DOHH2 (cell line): ENCODE data around the gene ANP32A.

Experiments
- H3F3A ChIP-seq: fragments of 200-600 bp; sonication (generic), shearing (Covaris generic); 2 replicates; pipeline ENCODE4 v1.6.0; 2016; ENCODE audit warnings: antibody characterized with exemption, mild to moderate bottlenecking; ENCODE audit not compliant: control insufficient read depth, insufficient read depth
- H3K27ac ChIP-seq: fragments of 200-600 bp; sonication (generic); 2 replicates; pipeline ENCODE4 v1.5.1; 2014; ENCODE audit warnings: low read depth, mild to moderate bottlenecking, low read length, moderate library complexity
- H3K27me3 ChIP-seq: fragments of 200-600 bp; sonication (generic); 2 replicates; pipeline ENCODE4 v1.6.1; 2014; ENCODE audit warnings: mild to moderate bottlenecking, low read length, mixed read lengths; ENCODE audit not compliant: control insufficient read depth
- H3K36me3 ChIP-seq: fragments of 200-600 bp; sonication (generic); 2 replicates; pipeline ENCODE4 v1.6.1; 2014; ENCODE audit warnings: mild to moderate bottlenecking, low read length, moderate library complexity, mixed read lengths; ENCODE audit not compliant: control insufficient read depth
- H3K4me1 ChIP-seq: fragments of 200-600 bp; sonication (generic); 2 replicates; pipeline ENCODE4 v1.6.1; 2014; ENCODE audit warnings: mild to moderate bottlenecking, low read length, mixed read lengths; ENCODE audit not compliant: control insufficient read depth
- H3K4me2 ChIP-seq: fragments of 200-600 bp; sonication (generic); 2 replicates; pipeline ENCODE4 v1.6.0; 2014; ENCODE audit warnings: mild to moderate bottlenecking, low read length, moderate library complexity
- H3K4me3 ChIP-seq: fragments of 200-600 bp; sonication (generic); 2 replicates; pipeline ENCODE4 v1.5.1; 2014; ENCODE audit warnings: mild to moderate bottlenecking, low read length, mixed read lengths
- H3K79me2 ChIP-seq: fragments of 200-600 bp; sonication (generic); 2 replicates; pipeline ENCODE4 v1.6.1; 2014; ENCODE audit warnings: mild to moderate bottlenecking, low read length, mixed read lengths; ENCODE audit not compliant: control insufficient read depth
- H3K9me2 ChIP-seq: fragments of 200-600 bp; sonication (generic); replicated peaks from 2 replicates; pipeline ENCODE4 v1.6.1; 2014; ENCODE audit warnings: mild to moderate bottlenecking, low read length, mixed read lengths; ENCODE audit not compliant: control insufficient read depth
- H3K9me3 ChIP-seq: fragments of 200-600 bp; sonication (generic); 2 replicates; pipeline ENCODE4 v1.6.1; 2014; ENCODE audit warnings: antibody characterized with exemption, low read length, mixed read lengths; ENCODE audit not compliant: control insufficient read depth, insufficient read depth
- H4K20me1 ChIP-seq: fragments of 200-600 bp; sonication (generic); 2 replicates; pipeline ENCODE4 v1.6.0; 2014; ENCODE audit warnings: low read depth, mild to moderate bottlenecking, antibody characterized with exemption, low read length, moderate library complexity; ENCODE audit not compliant: control insufficient read depth, insufficient read depth
- EZH2phosphoT487 ChIP-seq: fragments of 200-600 bp; sonication (generic); IDR thresholded peaks from 2 replicates; pipeline ENCODE4 v1.6.1; 2017; ENCODE audit warnings: borderline replicate concordance, mild to moderate bottlenecking, antibody characterized with exemption, low read length, moderate library complexity, mixed read lengths
- TF ChIP-seq, protein P1 (sequence below): fragments of 200-600 bp; sonication (generic); IDR thresholded peaks from one replicate; pipeline ENCODE4 v1.5.1; 2014; ENCODE audit warnings: antibody characterized with exemption, mild to moderate bottlenecking, low read depth, low read length; ENCODE audit not compliant: poor library complexity, severe bottlenecking

The ANP32A gene

DNA sequence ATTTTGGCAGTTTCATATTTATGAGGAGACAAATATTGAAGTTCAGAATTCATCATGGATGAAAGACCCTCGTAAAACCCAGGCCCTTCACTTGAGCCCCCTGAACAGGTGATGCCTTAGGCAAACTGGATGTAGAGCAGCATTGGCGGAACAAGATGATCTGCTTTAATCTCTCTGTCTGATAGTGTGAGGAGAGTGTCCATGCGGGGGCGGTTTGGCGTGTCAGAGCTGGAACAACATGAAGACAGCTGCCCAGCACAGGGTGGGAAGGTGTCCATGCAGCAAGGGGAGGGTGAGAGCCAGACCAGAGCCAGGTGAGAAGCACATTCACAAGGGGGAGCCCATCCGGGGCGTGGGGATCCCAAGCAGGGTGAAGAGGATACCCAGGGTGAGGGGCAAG lies 31.8 kb upstream of the ANP32A start:
- TF ChIP-seq, protein P1, sequence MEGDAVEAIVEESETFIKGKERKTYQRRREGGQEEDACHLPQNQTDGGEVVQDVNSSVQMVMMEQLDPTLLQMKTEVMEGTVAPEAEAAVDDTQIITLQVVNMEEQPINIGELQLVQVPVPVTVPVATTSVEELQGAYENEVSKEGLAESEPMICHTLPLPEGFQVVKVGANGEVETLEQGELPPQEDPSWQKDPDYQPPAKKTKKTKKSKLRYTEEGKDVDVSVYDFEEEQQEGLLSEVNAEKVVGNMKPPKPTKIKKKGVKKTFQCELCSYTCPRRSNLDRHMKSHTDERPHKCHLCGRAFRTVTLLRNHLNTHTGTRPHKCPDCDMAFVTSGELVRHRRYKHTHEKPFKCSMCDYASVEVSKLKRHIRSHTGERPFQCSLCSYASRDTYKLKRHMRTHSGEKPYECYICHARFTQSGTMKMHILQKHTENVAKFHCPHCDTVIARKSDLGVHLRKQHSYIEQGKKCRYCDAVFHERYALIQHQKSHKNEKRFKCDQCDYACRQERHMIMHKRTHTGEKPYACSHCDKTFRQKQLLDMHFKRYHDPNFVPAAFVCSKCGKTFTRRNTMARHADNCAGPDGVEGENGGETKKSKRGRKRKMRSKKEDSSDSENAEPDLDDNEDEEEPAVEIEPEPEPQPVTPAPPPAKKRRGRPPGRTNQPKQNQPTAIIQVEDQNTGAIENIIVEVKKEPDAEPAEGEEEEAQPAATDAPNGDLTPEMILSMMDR: no peak
- TF ChIP-seq EZH2phosphoT487: no peak
- H3K4me2 ChIP-seq: no peak overlapping the region

DNA sequence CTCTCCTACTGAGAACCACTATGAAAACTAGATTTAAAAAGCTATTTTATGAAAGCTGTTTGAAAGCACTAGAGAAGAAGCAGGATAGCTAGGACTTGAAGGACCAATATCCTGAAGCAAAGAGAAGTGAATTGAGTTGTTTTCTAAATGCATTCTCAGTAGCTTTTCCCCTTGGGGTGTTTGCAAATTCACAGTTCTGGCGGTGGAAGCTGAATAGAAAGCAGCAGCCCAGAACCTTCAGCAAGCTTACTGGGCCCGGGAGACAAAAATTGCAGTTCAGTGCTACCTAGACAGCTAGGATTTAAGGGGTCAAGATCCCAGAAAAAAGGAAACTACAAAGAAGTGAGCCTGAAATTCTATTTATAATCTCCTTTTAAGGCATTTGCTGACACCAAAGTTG lies 31.3 kb upstream of the ANP32A start:
- peaks cover 9% of the 10 kb centered on the region for H3F3A ChIP-seq
- H3K27me3 ChIP-seq: no peaks in the 10 kb centered on the region
- H3K9me3 ChIP-seq: peaks cover 6% of the 10 kb centered on the region; the same call in 1 of the 2 replicates
- no peaks in the 10 kb centered on the region for H3K36me3 ChIP-seq
- TF ChIP-seq EZH2phosphoT487: no peak
- TF ChIP-seq, protein P1: no peak
- H4K20me1 ChIP-seq: no peaks in the 10 kb centered on the region
- H3K4me2 ChIP-seq: peak overlapping the region; percentile 50
- H3K4me3 ChIP-seq: peak overlapping the region; percentile 6; the same call in 1 of the 2 replicates
- H3K79me2 ChIP-seq: no peaks in the 10 kb centered on the region
- peaks cover 52% of the 10 kb centered on the region for H3K4me1 ChIP-seq
- peak overlapping the region; percentile 29 for H3K27ac ChIP-seq
- no peaks in the 10 kb centered on the region for H3K9me2 ChIP-seq

More for the DNA sequence above, 31.8 kb upstream of the ANP32A start:
- Histone ChIP-seq H3K36me3 (no peaks in the 10 kb centered on the region), H3F3A (peaks cover 9% of the 10 kb centered on the region), H3K9me2 (no peaks in the 10 kb centered on the region), H3K9me3 (peaks cover 11% of the 10 kb centered on the region; the same call in 1 of the 2 replicates), H3K27me3 (no peaks in the 10 kb centered on the region), H3K79me2 (no peaks in the 10 kb centered on the region), H4K20me1 (no peaks in the 10 kb centered on the region), H3K27ac (no peak overlapping the region), H3K4me3 (no peak overlapping the region), H3K4me1 (peaks cover 47% of the 10 kb centered on the region)

DNA sequence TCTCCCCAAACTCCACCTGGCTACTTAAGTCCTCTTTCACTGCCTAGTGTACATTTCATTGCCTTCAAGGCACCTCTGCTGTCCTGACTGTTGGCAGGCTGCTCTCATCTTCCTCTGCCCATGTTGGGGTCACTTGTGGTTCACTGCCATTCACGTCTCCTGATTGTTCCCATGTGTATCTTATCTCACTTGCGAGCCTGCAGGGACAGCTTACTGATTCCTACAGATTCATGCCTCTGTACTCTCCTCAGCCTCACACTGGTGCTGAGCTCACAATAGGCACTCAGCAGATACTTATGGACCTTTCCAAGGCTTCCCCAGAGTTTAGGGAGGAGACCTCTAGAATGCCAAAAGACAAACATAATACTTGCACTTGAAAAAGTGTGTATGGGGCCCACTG lies 28.8 kb upstream of the ANP32A start:
- H3K36me3 ChIP-seq: no peaks in the 10 kb centered on the region
- H3K4me2 ChIP-seq: peak overlapping the region; percentile 55
- H3K27ac ChIP-seq: peak overlapping the region; percentile 71
- H4K20me1 ChIP-seq: no peaks in the 10 kb centered on the region
- H3K79me2 ChIP-seq: no peaks in the 10 kb centered on the region
- H3K4me3 ChIP-seq: peak overlapping the region; percentile 27
- TF ChIP-seq, protein P1: no peak
- no peak for TF ChIP-seq EZH2phosphoT487
- peaks cover 10% of the 10 kb centered on the region for H3F3A ChIP-seq
- no peaks in the 10 kb centered on the region for H3K9me2 ChIP-seq
- peaks cover 74% of the 10 kb centered on the region for H3K4me1 ChIP-seq
- no peaks in the 10 kb centered on the region for H3K9me3 ChIP-seq
- H3K27me3 ChIP-seq: no peaks in the 10 kb centered on the region
